Activated CD4-positive, alpha-beta T cell treated with anti-CD3 and anti-CD28 coated beads, Interleukin-2, amount 50 U/mL, for 4 hours (primary cell): Measurements from ENCODE around the gene KIF5C.
A peak's percentile ranks its signal among the peaks of the same experiment; 100 is the strongest.

Source experiments
- DNase-seq, 2 experiments: peaks; one replicate each; pipeline ENCODE4 v3.0.0-alpha.2; 2020

Gene KIF5C

GRCh38 chr2:149021271-149021719, 146.3 kb downstream of the KIF5C start:
- no peak for DNase-seq

- DNase-seq: no peak
Measured at GRCh38 chr2:149021761-149022160, 146.7 kb downstream of the KIF5C start.

- DNase-seq: no peak
Measured at GRCh38 chr2:149023091-149023490, 148.1 kb downstream of the KIF5C start.

DNA sequence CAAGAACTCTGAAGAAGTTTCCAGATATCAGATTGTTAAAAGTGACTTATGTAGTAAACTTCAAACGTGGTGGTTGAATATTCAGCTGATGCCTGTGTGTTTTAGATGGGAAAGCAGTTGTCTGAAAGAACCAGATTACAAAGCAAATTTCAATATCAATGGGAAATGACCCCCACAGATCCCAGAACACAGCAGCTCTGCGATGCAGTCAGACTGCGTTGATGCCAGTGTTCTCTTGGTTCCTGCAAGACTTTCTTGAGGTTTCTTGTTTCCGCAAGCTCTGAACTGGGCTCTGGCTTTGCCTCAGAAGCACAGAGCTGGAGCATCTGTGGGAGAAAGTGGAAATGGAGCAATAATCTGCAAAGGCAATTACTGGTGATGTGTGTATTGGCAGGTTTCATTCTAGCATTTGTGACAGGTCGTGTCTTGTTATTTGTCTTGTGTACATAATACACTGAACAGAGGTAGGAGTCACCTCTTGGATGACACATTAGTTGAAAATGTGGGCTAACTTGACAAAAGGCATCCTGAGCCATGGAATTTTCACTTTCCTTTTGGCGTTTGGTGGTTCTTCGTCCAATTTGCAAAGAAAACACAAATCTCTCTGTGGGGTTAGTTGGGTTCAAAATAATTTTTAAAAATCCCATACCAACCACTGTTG, 152.7 kb downstream of the KIF5C start:
- DNase-seq: no peak

DNA sequence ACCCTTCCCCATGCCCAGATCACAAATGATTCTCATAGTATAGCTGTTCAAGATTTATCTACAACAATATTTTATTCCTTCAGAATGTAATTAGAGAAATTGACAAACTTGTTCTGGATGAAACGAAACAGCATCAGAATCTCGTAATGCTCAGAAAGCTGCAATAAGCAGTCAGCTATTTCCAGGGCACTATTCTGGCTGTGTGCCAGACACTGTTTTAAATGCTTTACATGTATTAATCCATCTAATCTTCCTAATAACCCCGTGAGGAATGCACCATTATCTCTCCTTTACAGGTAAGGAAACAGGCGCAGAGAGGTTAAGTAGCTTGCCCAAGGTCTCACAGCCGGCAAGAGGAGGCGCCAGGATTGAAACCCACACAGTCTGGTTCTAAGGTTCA, 153.3 kb downstream of the KIF5C start:
- DNase-seq: no peak

- DNase-seq: no peak
Measured at GRCh38 chr2:149028891-149029290, 153.9 kb downstream of the KIF5C start.

GRCh38 chr2:149029307-149029965, 154.4 kb downstream of the KIF5C start:
- DNase-seq: no peak

DNA sequence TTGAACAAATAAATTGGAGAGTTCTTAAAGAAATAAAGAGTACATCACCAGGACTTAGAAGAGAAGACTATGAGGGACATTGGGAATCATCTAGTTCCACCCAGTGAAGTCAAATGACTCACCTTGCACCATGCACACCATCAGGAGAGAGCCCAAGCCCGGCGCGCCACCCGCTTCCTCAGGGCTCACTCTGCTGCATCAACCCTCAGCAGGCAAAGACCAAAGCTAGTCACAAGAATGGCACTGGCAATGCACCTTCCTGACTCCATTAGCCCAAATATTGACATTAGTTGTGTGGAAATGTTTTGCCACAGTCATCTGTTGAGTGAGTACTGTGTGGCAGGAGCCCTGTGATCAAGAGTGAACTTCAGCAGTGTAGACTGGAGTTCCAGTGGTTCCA, 156.4 kb downstream of the KIF5C start:
- DNase-seq: no peak

- DNase-seq: no peak
Measured at GRCh38 chr2:149033716-149034115, 158.7 kb downstream of the KIF5C start.

DNA sequence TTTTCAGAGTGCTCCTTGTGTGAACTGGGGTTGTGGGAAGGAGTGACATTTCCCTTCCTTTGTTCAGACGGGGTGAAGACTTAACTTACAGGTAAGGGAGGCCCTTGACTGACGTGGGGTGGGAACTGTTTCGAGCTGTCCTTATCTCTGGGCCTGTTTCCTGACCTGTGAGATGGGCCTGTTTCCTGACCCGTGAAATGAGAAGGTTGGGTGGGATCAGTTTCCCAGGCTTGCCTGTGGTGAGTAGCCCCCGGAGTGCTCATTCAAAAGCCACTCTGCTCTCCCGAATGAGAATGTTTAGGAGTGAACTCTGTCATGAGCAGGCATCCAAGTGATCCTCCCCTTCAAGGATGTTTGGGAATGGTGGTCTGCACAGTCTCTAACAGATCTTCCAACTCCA, 159.4 kb downstream of the KIF5C start:
- no peak for DNase-seq

DNA sequence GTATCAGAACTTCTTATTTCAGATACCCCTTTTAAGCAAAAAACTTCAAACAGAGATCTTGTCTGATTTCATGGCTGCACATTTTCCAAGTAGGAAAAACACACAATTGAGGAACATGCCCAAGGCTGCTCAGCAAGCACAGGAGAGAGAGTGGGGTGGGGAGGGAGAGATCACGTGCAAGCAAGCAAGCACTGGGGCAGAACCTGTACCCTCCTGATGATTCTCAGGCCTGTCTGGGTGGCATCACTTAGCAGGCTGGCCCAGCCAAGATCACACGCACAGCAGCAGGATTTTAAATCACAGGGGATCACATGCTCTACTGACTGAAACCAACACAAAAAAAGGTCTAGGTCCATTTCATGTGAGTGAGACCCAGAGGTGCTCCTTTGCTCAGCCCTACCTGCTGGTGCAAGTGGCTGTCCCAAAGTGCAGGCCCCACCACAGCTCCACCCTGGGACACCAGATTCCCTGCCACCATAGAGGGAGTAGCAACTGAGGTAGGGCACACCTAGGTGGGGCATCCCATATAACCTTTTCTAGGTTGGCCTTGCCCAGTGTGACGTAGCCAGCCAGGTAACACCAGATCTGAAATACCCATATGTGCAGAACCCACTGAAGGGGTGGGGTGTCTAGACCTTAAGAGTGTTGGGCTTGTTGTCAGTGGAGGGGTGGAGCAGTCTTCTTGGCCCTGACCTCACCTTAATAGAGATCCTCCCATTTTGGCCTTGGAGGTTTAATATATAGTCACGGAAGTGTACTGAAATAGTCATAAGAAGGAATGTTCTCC, 161.7 kb downstream of the KIF5C start:
- no peak for DNase-seq

GRCh38 chr2:149037851-149038250, 162.8 kb downstream of the KIF5C start:
- no peak for DNase-seq

- DNase-seq: no peak
Measured at GRCh38 chr2:149038442-149039212, 163.6 kb downstream of the KIF5C start, which contains the start of gene LYPD6B. LYPD6B (plus strand) TSS chr2:149038699; CDS start chr2:149130949, 92,250 bp downstream.

DNA sequence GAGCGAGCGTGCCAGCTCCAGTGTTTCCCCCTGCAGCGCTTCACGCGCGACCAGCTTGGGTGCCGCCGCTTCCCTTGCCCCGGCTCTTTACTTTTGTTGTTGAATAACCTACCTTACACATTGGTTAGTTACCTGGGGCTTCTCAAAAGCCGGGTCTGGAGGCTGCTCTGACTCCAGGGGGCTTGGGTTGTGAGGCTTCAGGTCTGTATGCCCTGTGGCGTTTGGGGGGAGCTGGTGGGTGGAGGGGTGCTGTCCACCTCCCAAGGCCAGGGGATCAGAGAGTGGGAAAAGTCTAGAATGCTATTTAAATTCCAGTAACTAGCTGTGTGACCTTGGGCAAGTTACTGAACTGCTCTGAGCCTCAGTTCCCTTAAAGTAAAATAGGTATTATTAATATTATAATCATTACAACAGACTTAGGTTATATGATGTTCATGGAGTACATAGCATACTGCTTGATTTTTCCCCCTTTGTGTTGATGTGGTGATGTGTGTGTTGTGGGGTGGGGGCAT, 164.2 kb downstream of the KIF5C start:
- no peak for DNase-seq

- peak; percentile 29 to 38 for DNase-seq
Measured at GRCh38 chr2:149040451-149040850, 165.4 kb downstream of the KIF5C start.

DNA sequence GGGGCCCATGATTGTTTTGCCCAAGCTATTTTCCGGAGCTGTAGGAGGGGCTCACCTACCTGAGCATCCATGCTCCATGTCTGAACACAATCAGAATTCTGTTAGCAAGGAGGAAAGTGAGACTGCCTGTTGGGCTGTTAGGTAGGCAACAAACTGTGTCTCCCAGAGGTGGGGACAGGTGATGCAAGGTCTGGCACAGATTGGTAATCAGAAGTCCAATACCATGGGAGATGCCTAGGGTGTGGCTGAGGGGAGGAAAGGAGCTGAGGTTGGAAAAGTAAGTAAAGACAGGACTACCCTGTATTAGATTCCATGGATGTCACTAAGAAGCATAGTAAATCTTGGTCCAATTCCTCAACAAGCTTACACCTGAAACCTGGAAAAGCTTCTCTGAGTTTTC, 166.5 kb downstream of the KIF5C start:
- no peak for DNase-seq

DNA sequence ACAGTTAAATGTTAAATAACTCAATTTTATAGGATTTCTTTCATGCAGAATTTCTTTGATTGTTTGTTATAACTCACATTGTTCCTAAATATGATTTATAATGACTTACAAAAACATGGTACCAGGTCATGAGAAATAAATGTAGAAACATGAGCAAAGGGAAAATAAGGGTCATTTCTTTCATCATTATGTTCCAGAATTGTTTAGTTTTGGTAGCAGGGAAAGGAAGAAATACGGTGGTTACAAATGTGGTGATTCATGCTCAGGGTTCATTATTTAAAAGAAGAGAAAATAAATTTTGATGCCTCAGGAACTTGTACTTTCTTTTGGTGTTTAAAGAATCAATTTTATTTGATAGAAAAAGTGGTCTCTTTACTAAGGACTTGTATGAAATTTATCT, 167.9 kb downstream of the KIF5C start:
- no peak for DNase-seq

DNA sequence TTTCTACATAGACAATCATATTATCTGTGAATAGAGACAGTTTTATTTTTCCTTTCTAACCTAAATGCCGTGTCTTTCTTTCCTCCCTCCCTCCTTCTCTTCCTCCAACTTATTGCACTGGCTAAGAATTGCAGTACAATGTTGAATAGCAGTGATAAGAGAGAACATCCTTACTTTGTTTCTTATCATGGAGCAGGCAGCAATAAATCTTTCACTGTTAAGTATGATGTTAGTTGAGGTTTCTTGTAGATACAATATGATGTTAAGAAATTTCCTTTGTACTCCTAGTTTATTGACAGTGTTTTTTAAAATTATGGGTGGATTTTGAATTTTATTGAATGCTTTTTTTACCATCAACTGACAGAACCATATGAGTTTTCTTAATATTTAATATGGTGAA, 169.5 kb downstream of the KIF5C start:
- DNase-seq: no peak

GRCh38 chr2:149047118-149047517, 172.1 kb downstream of the KIF5C start:
- DNase-seq: no peak

DNA sequence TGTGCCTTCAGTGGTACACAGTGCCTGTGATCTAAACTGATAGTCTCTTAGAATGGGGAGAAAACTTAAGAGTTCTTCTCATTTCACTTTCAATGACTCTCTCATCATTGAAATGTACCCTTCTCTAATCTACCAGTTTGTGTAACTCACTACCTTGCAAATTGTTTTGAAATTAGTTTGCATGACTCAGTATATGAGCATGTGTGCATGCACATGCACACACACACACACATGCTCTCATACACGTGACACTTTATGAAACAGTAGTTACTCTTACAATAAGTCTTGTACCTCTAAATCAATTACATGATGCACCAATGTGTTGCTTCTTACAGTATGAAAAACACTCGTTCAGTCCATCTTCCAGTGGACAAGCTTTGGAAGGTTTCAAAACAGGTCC, 174.1 kb downstream of the KIF5C start:
- DNase-seq: no peak

DNA sequence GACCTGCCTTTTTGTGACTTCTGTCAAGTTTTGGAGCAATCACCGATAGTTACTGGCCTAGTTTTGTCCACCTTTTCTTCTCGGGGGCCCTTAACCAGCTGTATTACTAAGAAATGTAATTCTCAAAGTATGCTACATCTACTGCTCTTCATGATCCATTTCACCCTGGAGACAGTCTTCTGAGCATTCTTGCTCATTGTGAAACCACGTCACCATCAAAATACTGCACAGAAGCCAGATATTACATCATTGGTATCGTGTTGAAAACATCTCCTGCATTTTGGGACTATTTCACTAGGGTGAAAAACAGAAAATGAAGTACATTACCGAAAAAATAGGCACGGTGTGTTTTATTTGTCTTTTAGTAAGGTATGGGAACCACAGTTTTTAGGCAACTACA, 175.2 kb downstream of the KIF5C start:
- no peak for DNase-seq

- DNase-seq: no peak
Measured at GRCh38 chr2:149055751-149056150, 180.7 kb downstream of the KIF5C start.
